ENCODE data around the gene SNAPC4.

The SNAPC4 gene

DNA sequence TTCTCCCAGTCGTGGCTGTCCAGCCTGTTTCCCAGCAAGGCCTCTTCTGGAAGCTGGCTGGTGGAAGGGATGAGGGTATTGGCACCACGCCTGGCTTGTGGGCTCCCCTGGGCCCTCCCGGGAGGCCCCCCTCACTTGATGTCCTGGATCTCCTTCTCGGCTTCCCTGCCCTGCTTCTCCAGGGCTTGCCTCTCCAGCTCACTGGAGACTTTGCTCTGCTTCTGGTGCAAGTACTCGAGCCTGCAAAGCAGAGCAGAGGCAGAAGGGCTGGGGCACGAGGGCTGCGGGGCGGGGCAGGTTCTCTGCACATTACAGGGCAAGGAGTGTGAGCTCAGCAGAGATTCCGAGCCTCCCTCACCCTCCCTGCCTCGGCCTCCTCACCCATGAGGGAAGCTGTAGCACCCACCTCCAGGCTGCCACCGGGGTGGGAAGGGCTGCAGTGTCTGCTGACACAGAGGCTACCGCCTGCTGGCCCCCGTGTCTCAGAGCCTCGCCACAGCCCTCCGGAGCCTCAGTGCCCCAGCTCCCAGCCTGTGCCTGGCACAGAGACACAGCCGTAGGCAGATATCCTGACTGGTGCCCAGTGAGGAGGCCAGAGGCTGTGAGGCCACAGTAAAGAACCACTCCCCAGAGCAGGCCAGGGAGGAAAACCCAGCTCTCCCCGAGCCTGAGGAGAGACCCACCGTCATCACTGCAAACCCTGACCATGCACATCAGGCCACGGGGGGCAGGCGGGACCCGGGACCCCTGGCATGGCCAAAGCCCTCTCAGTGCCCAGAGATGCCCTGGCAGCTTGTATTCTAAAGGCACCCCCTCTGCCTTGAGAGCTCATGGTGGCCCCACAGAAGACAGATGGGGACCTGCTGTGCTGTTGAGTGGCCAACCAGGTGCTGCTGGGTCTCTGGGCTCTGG lies 7.2 kb downstream of the SNAPC4 start:
- DNase-seq (ENCODE audit: low read depth), result no peak

- DNase-seq (ENCODE audit: low read depth), result no peak
These were observed 8.0 kb downstream of the SNAPC4 start for GRCh38 chr9:136391737-136392537.

DNA sequence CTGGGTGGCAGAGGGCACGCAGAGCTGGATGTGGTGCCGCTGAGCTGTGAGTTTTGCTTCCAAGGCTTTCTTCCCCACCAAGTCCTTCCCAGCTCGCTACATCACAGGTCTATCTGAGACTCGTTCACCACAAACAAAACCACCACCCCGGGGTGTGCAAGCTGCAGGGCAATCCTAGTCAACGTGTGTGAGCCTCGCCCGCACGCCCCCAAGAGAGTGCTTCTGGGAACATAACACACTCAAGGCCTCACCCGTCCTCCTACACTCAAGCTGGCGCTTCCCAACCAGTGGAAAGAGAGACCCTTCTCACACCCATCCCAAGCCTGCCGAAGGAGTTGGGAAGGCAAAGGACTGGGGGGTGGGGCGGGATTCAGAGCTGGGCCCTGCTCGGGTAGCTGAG lies 10.6 kb downstream of the SNAPC4 start:
- no peak for DNase-seq (ENCODE audit: low read depth)

DNA sequence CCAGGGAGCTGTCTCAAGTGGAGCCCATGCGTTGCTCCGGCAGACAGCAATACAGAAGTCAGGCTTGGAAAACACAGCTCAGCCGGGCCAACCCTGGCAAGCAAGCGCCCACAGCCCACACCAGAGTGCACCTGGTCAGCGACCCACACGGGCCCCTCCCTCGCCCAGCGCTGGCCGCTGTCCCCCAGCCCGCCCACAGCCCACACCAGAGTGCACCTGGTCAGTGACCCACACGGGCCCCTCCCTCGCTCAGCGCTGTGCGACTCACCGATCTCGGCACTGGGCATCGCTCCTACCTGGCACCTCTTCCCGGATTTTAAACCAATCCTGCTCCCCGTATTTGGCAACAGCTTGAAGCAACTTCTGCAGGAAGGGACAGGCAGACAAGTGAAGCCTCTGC lies 12.8 kb downstream of the SNAPC4 start:
- DNase-seq (ENCODE audit: low read depth), result no peak

- no peak for DNase-seq (ENCODE audit: low read depth)
These were observed 14.0 kb downstream of the SNAPC4 start for GRCh38 chr9:136386018-136386417.

DNA sequence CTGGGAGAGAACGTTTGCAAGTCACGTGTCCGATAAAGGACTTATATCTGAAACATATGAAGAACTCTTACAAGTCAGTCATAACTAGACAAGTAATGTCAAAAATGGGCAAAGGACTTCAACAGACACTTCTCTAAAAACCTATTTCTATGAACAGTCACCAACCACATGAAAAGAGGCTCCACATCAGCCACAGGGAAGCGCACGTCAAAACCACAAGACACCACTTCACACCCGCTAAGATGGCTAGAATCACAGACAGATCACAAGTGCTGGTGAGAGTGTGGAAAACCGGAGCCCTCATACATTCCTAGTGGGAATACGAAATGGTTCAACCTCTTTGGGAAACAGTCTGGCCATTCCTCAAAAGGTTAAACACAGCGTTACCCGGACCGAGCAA lies 15.0 kb downstream of the SNAPC4 start:
- no peak for DNase-seq (ENCODE audit: low read depth)

DNA sequence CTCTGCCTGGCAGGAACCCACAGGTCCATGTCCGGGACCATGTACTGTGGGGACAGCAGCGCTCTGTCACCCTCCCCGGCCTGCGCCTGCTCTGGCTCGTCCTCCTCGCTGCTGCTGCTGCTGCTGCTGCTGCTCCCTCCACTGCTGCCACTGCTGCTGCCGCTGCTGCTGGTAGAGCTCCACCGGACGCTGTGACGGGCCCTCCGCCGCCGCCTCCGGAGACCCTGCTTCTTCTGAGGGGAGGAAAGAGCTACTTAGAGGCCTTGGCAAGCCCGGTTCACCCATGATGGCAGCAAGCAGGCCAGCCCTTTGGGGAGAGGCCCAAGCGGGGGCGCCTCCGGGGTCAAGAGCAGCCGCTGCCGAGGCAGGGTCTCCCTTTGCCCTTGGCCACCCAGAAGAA lies 16.5 kb downstream of the SNAPC4 start:
- no peak for DNase-seq (ENCODE audit: low read depth)

- no peak for DNase-seq (ENCODE audit: low read depth)
These were observed 17.9 kb downstream of the SNAPC4 start for GRCh38 chr9:136381966-136382513.

DNA sequence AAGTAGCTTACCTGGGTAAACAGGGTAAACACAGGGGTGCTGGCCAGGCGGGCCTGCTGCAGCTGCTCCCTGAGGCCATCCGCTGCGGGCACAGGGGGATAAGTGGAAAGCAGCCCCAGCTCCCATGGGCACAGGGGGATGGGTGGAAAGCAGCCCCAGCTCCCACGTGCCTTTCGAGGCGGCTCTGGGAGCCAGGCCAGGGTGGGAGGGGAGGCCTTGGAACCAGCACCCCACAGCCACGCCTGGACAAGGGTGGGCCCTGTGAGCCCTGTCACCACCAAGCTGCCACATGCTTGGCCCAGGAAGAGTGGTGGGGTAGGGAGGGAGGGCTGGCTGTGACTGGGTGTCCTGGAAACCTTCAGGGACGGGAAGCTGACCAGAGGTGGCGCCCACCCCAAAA lies 18.7 kb downstream of the SNAPC4 start:
- DNase-seq (ENCODE audit: low read depth), result no peak

DNA sequence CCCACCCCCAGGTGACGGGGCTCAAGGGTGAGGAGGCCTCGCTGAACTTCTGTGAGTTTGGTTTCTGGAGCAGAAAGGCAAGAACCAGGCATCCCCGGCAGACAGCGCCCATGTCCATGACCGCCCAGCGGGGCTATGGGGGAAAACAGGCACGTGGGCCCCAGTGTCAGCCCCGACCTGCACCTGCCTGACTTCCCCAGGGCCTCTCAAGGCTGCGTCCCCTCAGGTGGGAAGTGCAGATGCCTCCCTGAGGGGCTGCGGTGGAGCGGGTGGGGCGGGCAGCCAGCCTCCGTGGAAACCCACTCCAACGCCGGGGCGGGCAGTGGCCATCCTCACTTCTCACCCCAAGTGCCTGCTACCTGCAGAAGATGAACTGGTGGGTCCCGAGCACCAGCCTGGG lies 19.6 kb downstream of the SNAPC4 start:
- DNase-seq (ENCODE audit: low read depth), result no peak

DNA sequence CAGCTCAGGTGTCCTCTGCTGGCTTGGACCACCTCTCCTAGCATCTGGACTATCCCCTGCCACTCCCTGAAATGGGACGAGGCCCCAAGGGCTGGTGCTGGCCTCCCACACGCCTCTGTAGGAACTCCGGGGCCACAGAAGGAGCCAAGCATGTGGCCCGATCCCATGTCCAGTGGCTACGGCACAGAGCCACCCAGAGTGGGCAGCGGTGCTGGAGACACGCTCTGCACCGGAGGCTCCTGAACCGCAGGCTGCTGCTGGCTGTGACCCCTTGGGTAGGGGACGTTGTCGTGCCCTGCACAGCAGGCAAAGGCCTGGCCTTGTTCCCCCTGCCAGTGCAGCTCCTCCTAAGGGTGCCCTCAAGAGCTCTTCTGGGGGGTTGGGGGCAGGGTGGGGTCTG lies 20.1 kb downstream of the SNAPC4 start:
- no peak for DNase-seq (ENCODE audit: low read depth)

DNA sequence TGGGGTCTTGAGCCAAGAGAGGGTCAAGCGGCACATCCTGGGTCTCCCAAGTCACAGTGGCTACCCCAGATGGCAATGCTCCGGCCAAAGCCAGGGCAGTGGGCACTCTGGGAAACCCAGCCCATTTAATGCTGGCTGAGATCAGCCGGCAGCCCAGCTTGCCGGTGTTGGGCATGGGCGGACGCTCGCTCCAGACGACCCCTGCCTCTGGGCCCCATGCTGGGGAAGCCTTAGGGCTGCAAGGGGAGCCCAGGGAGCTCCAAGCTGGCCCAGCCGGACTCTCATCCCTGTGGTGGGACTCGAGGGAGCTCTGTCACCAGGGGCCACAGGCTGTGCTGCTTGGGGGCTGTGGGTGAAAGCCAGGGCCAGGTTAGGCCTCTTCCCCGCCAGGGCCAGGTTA lies 20.6 kb downstream of the SNAPC4 start:
- no peak for DNase-seq (ENCODE audit: low read depth)

DNA sequence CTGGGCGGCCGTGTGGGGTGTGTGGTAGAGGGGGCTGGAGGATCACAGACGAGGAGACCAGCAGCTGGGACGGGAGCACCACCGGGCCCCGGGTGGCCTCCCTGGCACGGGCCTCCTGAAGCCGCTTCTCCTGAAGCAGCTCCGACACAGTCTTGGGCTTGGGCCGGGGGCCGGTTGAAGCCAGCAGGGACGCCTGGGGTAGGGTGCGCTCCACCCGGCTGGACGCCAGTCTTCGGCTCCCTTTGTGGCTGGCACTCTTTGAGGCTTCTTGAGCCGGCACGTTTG lies 21.0 kb downstream of the SNAPC4 start:
- DNase-seq (ENCODE audit: low read depth), result no peak

DNA sequence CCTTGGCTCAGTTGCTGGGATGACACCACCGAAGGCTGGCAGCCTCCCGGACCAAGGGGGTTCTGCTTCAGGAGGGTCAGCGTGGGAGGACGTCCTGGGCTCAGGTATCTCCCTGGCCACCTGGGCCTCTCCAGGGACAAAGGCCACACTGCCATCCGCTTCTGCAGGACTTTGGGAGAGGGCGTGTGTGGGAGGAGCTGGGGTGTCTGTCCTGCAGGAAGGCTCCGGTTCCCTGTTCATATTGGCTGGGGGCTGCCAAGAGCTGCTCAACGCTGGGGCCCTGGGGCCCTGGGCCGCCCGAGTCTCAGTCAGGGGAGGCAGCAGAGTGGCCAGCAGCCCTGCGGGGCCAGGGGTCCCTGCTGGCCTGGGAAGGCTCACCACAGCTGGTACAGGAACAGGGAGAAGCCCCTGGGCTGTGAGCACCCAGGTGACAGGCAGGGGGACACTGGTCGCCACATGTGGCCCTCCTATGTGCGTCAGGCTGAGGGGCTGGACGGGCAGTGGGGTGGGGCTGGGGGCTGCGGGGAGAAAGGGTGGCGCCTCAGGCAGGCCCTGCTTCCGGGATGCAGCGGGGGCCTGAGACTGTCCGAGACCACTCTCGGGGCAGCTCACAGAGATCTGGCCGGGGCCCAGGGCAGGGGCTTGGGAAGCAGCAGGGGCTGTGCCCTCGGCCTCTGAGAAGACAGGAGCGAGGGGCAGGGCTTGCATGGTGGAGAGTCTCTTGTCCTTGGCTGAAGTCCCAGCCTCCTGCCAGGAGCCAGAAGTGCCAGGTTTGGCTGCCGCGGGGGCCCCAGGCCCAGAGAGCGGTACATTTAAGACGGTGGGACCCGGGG lies 21.6 kb downstream of the SNAPC4 start:
- DNase-seq (ENCODE audit: low read depth), result no peak

GRCh38 chr9:136377341-136378169 lies 22.4 kb downstream of the SNAPC4 start:
- DNase-seq (ENCODE audit: low read depth), result no peak

DNA sequence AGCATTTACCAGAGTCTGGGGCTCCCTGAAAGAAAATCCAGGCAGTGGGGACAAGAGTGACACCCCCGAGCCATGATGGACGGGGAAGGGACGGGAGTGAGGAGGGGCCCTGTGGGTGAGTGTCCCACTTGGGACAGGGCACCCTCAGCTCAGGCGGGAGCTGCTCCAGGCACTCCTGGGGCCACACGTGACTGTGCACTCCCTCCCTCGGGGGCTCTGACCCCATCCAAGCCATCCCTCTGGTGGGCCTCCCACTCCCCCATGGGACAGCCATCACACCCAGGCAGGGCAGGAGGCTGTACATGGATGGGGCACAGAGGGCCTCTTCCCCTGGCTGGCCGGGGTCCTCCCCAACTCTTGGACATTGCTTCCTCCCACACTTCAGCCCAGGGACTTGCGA lies 23.5 kb downstream of the SNAPC4 start:
- no peak for DNase-seq (ENCODE audit: low read depth)

DNA sequence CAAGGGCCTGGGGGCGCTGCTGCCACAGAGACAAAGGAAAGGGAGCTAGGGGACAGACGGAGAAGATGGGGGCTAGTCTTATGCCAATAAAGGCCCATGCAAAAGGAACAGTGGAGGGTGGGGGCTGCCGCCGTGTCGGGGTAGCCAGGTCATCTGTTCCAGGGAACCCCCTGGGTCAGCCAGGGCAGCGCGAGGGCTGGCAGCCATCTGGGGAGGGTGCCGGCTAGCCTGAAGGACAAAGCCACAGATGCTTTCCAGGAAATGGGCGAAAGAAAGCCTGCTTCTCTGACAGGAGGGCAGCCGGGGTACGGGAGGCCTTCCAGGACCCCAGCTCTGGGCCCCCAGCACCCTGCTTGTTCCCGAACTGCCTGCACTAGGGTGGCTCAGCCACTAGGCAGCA lies 24.9 kb downstream of the SNAPC4 start:
- DNase-seq (ENCODE audit: low read depth), result no peak

DNA sequence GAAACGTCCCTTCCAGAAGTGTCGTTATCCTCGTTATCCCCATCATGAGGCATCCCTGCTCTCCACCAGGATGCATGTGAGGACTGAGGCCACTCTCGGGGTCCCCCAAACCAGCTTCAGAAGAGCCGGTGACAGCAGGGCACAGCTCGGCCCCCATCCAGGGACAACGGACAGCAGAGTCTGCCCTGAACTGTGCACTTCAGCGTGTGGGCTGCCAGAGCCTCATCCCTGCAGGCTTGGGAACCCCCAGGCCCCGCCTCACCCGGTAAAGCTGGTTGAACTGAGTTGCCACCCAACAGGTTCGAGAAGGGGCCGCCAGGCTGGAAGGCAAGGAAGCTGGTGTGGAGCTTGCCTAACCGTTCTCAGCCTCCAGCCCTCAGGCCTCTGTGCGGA lies 25.8 kb downstream of the SNAPC4 start:
- DNase-seq (ENCODE audit: low read depth), result no peak

DNA sequence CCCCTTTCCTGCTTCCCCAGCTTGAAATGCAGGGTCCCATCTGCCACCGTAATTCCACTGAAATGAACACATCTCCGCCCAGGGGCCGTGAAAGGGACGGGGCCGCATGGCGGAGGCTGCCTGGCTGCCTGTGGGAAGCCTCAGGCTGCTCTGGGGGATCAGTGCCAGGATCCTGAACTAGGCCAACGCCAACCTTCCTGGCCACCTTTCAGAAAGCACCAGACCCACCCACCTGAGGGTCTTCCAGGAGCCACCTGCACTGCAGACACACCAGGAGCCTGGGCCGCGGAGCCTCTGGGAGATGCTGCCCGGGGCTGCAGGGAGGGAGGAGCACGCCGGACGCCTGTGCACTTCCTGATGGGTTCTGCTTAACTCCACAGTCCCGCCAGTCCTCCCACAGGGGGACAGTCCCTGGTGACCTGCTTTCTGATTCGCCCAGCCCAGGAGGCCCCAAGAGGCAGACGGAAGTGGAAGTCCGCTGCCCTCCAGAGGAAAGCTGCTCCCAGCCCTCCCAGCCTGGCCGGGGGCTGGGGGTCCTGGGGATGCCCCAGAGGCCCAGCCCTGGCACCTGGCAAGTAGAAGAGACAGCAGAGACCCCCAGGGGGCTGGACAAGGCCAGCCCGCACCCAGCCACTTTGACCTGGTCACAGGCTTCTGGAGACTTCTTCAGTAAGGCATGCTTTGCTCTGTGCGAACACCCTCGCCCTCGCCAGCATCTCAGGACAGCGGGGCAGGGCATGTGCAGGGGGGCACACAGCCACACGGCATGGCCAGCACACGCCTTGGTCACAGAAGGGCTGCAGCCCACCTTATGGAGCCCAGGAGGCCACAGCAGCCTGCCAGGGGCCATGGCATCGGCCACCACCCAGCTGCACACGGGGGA lies 26.4 kb downstream of the SNAPC4 start, which contains the start of gene CARD9:
CARD9 (minus strand) TSS at position 370 of the 883 bp plus-strand sequence. CDS start 1,591 bp downstream, outside the sequence.
- DNase-seq (ENCODE audit: low read depth), result no peak
